NCI-H226 (cell line): ENCODE measurements around the gene MYO1E.

ENCODE experiments used
- DNase-seq: peaks from one replicate; pipeline ENCODE4 v3.0.0-alpha.2; 2015

MYO1E gene

GRCh38 chr15:59313641-59314332 is 58.9 kb downstream of the MYO1E start:
- DNase-seq = peak; percentile 32

GRCh38 chr15:59312205-59312604 is 60.5 kb downstream of the MYO1E start:
- DNase-seq = no peak

GRCh38 chr15:59311195-59311594 is 61.5 kb downstream of the MYO1E start:
- no peak for DNase-seq

GRCh38 chr15:59309405-59309804 is 63.3 kb downstream of the MYO1E start:
- no peak for DNase-seq

GRCh38 chr15:59307165-59307537 is 65.5 kb downstream of the MYO1E start:
- no peak for DNase-seq

GRCh38 chr15:59306520-59307164 is 66.0 kb downstream of the MYO1E start:
- DNase-seq = peak; percentile 61

GRCh38 chr15:59304807-59305206 is 67.9 kb downstream of the MYO1E start:
- no peak for DNase-seq

GRCh38 chr15:59304034-59304795 is 68.5 kb downstream of the MYO1E start:
- DNase-seq = peak; percentile 38

- DNase-seq = no peak
Measured at GRCh38 chr15:59303633-59304032, 69.0 kb downstream of the MYO1E start.

- DNase-seq = no peak
Measured at GRCh38 chr15:59303136-59303535, 69.5 kb downstream of the MYO1E start.

GRCh38 chr15:59301527-59301926 is 71.1 kb downstream of the MYO1E start:
- no peak for DNase-seq

GRCh38 chr15:59300618-59301139 is 72.0 kb downstream of the MYO1E start:
- DNase-seq = no peak

- peak; percentile 99 for DNase-seq
Measured at GRCh38 chr15:59299929-59300617, 72.6 kb downstream of the MYO1E start.

GRCh38 chr15:59298854-59299250 is 73.8 kb downstream of the MYO1E start:
- no peak for DNase-seq

- DNase-seq = peak; percentile 97
Measured at GRCh38 chr15:59298225-59298853, 74.3 kb downstream of the MYO1E start.

- DNase-seq = peak; percentile 45
Measured at GRCh38 chr15:59296181-59296617, 76.5 kb downstream of the MYO1E start.

GRCh38 chr15:59295261-59296001 is 77.2 kb downstream of the MYO1E start:
- peak; percentile 66 for DNase-seq

- peak; percentile 92 for DNase-seq
Measured at GRCh38 chr15:59294574-59295260, 78.0 kb downstream of the MYO1E start.

- DNase-seq = no peak
Measured at GRCh38 chr15:59292442-59293151, 80.1 kb downstream of the MYO1E start.

- no peak for DNase-seq
Measured at GRCh38 chr15:59291213-59291549, 81.5 kb downstream of the MYO1E start.
